K562 (cell line): ENCODE measurements around the gene LMBRD1. TPM values are rescaled to one million over a fixed set of nuclear protein-coding genes. Genes with fewer than 3 reads are reported as not detected.

Source experiments
- ATAC-seq: fragments of 200-7000 bp; cut with Tn5 transposase; 3 replicates; pipeline ENCODE4 v1.9.1; 2020; ENCODE audit warnings: moderate library complexity
- BruUV-seq: library from RNA; stranded (reverse); fragments of 400-500 nt; replicated peaks from 2 replicates; lab custom pipeline; 2021; lab: Mats Ljungman, UMichigan
- CTCF ChIA-PET: fragments of 300-600 bp; formaldehyde crosslinking; extraction: SDS; loops from one replicate; lab custom pipeline; 2021; ENCODE audit warnings: low intra/inter-chr PET ratio; lab: Yijun Ruan, JAX
- POLR2A ChIA-PET: fragments of 300-600, 350-650 bp; sonication (Branson Sonifier 250); formaldehyde crosslinking; extraction: SDS; loops from one replicate; lab custom pipeline; 2021; ENCODE audit warnings: antibody characterized with exemption, inconsistent platforms; lab: Yijun Ruan, JAX
- DNase-seq, 4 experiments: peaks; one replicate each; pipeline versions ENCODE4 v3.0.0 to v3.0.0-alpha.2; 2011 to 2018; ENCODE audit warnings: low spot score in 3 of 4, mixed read lengths in 3 of 4; ENCODE audit errors: extremely low read depth in 1 of 4
- FAIRE-seq: peaks from 2 replicates; lab custom pipeline; 2011; peaks lifted over from hg19 to GRCh38; lab: Jason Lieb, UNC
- H2AFZ ChIP-seq: 2 replicates; pipeline ENCODE4 v1.6.0; 2011; ENCODE audit warnings: low read depth, low read length, control low read depth, inconsistent platforms
- H3K27ac ChIP-seq: fragments of 200-600 bp; 3 replicates; pipeline ENCODE4 v1.8.0; 2011; ENCODE audit warnings: low read depth, mild to moderate bottlenecking, control low read depth, inconsistent platforms, low read length, moderate library complexity, mixed read lengths; ENCODE audit errors: extremely low read depth
- H3K27me3 ChIP-seq, 2 experiments: fragments of 300-600 bp in 1 of 2; 2 replicates in 1 of 2; 3 replicates in 1 of 2; pipeline versions ENCODE4 v1.6.0 to v1.8.0; 2011; ENCODE audit warnings: inconsistent platforms in 2 of 2, low read length in 2 of 2, mild to moderate bottlenecking in 1 of 2, mixed read lengths in 1 of 2, moderate library complexity in 1 of 2; ENCODE audit not compliant: control insufficient read depth in 2 of 2, insufficient read depth in 2 of 2
- H3K36me3 ChIP-seq: fragments of 300-600 bp; 3 replicates; pipeline ENCODE4 v1.8.0; 2011; ENCODE audit warnings: mild to moderate bottlenecking, low read length, inconsistent platforms; ENCODE audit not compliant: control insufficient read depth, insufficient read depth
- H3K4me1 ChIP-seq, 2 experiments: fragments of 200-600 bp in 1 of 2; replicated peaks in 1 of 2; 2 replicates in 1 of 2; 3 replicates in 1 of 2; pipeline versions ENCODE4 v1.5.1 to v1.8.0; 2011; ENCODE audit warnings: inconsistent platforms in 2 of 2, low read length in 2 of 2, mild to moderate bottlenecking in 1 of 2, mixed read lengths in 1 of 2, moderate library complexity in 1 of 2; ENCODE audit not compliant: control insufficient read depth in 2 of 2, insufficient read depth in 2 of 2
- H3K4me2 ChIP-seq: 2 replicates; pipeline ENCODE4 v1.6.1; 2011; ENCODE audit warnings: low read length, control low read depth, inconsistent platforms, mixed read lengths; ENCODE audit not compliant: insufficient read depth
- H3K4me3 ChIP-seq: fragments of 200-600 bp; sonication (generic), shearing (Covaris generic); 2 replicates; pipeline ENCODE4 v1.5.1; 2016; ENCODE audit warnings: control low read depth, inconsistent platforms
- H3K79me2 ChIP-seq: fragments of 200-600 bp; 3 replicates; pipeline ENCODE4 v1.8.0; 2011; ENCODE audit warnings: low read length, inconsistent platforms; ENCODE audit not compliant: control insufficient read depth, insufficient read depth
- H3K9ac ChIP-seq, 2 experiments: 2 replicates each; pipeline versions ENCODE4 v1.6.0 to v1.6.1; 2011; ENCODE audit warnings: low read depth in 2 of 2, low read length in 2 of 2, control low read depth in 1 of 2, inconsistent platforms in 1 of 2, mild to moderate bottlenecking in 1 of 2, mixed read lengths in 1 of 2; ENCODE audit not compliant: insufficient read depth in 1 of 2
- H3K9me1 ChIP-seq: one replicate; pipeline ENCODE4 v1.6.0; 2011; ENCODE audit warnings: inconsistent platforms, mild to moderate bottlenecking, low read length, moderate library complexity; ENCODE audit not compliant: control insufficient read depth, insufficient read depth
- H3K9me3 ChIP-seq: replicated peaks from 2 replicates; pipeline ENCODE4 v1.5.1; 2011; ENCODE audit warnings: low read depth, low read length, inconsistent platforms; ENCODE audit not compliant: control insufficient read depth, insufficient read depth
- H4K20me1 ChIP-seq: replicated peaks from 2 replicates; pipeline ENCODE4 v1.6.1; 2011; ENCODE audit warnings: low read length, inconsistent platforms, mixed read lengths; ENCODE audit not compliant: control insufficient read depth, insufficient read depth
- BACH1 ChIP-seq: fragments of 200-800 bp; sonication (Bioruptor generic); IDR thresholded peaks from 2 replicates; pipeline ENCODE4 v1.6.1; 2016; ENCODE audit warnings: missing genetic modification characterization, missing compliant biosample characterization
- CTCF ChIP-seq, 3 experiments: IDR thresholded peaks in 2 of 3; conservative IDR thresholded peaks in 1 of 3; 2 replicates each; pipeline ENCODE4 v1.5.1; 2011 to 2012; ENCODE audit warnings: low read length in 3 of 3, mild to moderate bottlenecking in 3 of 3, control low read depth in 2 of 3, improper control_type of control experiment in 1 of 3, inconsistent platforms in 1 of 3, low read depth in 1 of 3, mixed read lengths in 1 of 3, moderate library complexity in 1 of 3; ENCODE audit not compliant: insufficient read depth in 2 of 3
- HMBOX1 ChIP-seq: sonication (generic); IDR thresholded peaks from 2 replicates; pipeline ENCODE4 v1.6.1; 2016
- MAFG ChIP-seq: fragments of 450-650 bp; conservative IDR thresholded peaks from 2 replicates; pipeline ENCODE4 v1.6.1; 2016; ENCODE audit warnings: missing genetic modification characterization, missing compliant biosample characterization
- NCOA6 ChIP-seq: fragments of 450-650 bp; IDR thresholded peaks from 2 replicates; pipeline ENCODE4 v1.6.1; 2017; ENCODE audit warnings: mild to moderate bottlenecking
- NR0B1 ChIP-seq: fragments of 450-650 bp; IDR thresholded peaks from one replicate; pipeline ENCODE4 v1.6.1; 2018; ENCODE audit warnings: mild to moderate bottlenecking, moderate library complexity; ENCODE audit not compliant: partially characterized antibody
- PTTG1 ChIP-seq: fragments of 450-650 bp; IDR thresholded peaks from 2 replicates; pipeline ENCODE4 v1.6.1; 2016; ENCODE audit warnings: low read depth, mild to moderate bottlenecking, missing genetic modification characterization, missing compliant biosample characterization
- RAD21 ChIP-seq, 2 experiments: fragments of 250-450 bp in 1 of 2; fragments of 450-650 bp in 1 of 2; sonication (Bioruptor Pico) in 1 of 2; formaldehyde crosslinking in 1 of 2; IDR thresholded peaks in 1 of 2; conservative IDR thresholded peaks in 1 of 2; 2 replicates each; pipeline versions ENCODE4 v1.4.0 to v1.8.0; 2020 to 2022; ENCODE audit warnings: mild to moderate bottlenecking in 2 of 2, moderate library complexity in 1 of 2
- ZBTB8A ChIP-seq: fragments of 450-650 bp; IDR thresholded peaks from 2 replicates; pipeline ENCODE4 v1.6.1; 2018; ENCODE audit warnings: mild to moderate bottlenecking, moderate library complexity; ENCODE audit not compliant: partially characterized antibody
- WGBS: fragments of 100-300 bp; shearing (Covaris generic); methylation state at CpG from one replicate; pipeline ENCODE4 v1.1.6; 2016; ENCODE audit warnings: low coverage, mixed read lengths; ENCODE audit not compliant: insufficient coverage; ENCODE audit errors: missing lambda C conversion rate; 5-methylcytosine and 5-hydroxymethylcytosine counted together
- in situ Hi-C: fragments of 300-500 bp; cut with MboI; formaldehyde crosslinking; loops from 4 replicates; pipeline ENCODE4 v1.15.0; 2018; ENCODE audit warnings: inconsistent platforms, mixed read lengths
- intact Hi-C: fragments of 100-400 bp; cut with micrococcal nuclease; formaldehyde crosslinking; loops from 2 replicates; pipeline ENCODE4 v1.14.2; 2022
- polyA plus RNA-seq, 8 experiments: library from polyadenylated mRNA; depleted of rRNA in 4 of 8; stranded (reverse) in 5 of 8; unstranded in 3 of 8; fragments of >200 nt; fragmentation: Nextera tagmentation in 2 of 8; fragmentation: Illumina TruSeq in 1 of 8; extraction: Ambion mirVana in 2 of 8; extraction: Trizol in 1 of 8; gene quantifications; 2 replicates each; pipeline versions ENCODE4 v1.2.1 to v1.2.3, GENCODE V29; 2011 to 2014; ENCODE audit warnings: inconsistent platforms in 1 of 8, missing spikeins in 1 of 8
- total RNA-seq, 7 experiments: library from RNA; depleted of rRNA in 6 of 7; stranded (reverse); fragments of >200 nt in 6 of 7; fragmentation: Illumina TruSeq in 2 of 7; extraction: Trizol in 2 of 7; gene quantifications; 2 replicates each; pipeline versions ENCODE4 v1.2.1 to v1.2.3, GENCODE V29; 2011 to 2021; ENCODE audit warnings: low replicate concordance in 1 of 7

LMBRD1 gene
- total and polyA plus RNA-seq, 9 of the 15 experiments (the other 6 are each of a cell fraction or from before 2014, with no cell fraction given) = 14.0 to 85.2 (median 26.5) TPM

GRCh38 chr6:69732045-69732444 lies 64.8 kb downstream of the LMBRD1 start:
- H2AFZ ChIP-seq = no peak overlapping the region
- H4K20me1 ChIP-seq = no peaks in the 10 kb centered on the region
- ATAC-seq = no peak
- H3K27me3 ChIP-seq = no peaks in the 10 kb centered on the region
- ChIA-PET CTCF (interaction anchor here (1.0 kb wide), 1 partner anchor 433 kb away, joined by 3 read pairs; no protein-coding TSS in a partner anchor), POLR2A (no interaction called here)
- H3K27ac ChIP-seq = no peak overlapping the region
- WGBS = 47% methylated on average over 2 of the region's 2 CpGs
- TF ChIP-seq ZBTB8A (no peak), HMBOX1 (no peak)
- TF ChIP-seq, all 486 proteins: peak for 0
- no peaks in the 10 kb centered on the region for H3K9me1 ChIP-seq
- peaks cover 2% of the 10 kb centered on the region; the same call in 1 of the 3 replicates for H3K36me3 ChIP-seq
- H3K4me1 ChIP-seq = no peaks in the 10 kb centered on the region
- in situ Hi-C loops = no loop called here
- DNase-seq (no peak), FAIRE-seq (no peak)
- no TSS peak for BruUV-seq
- H3K79me2 ChIP-seq = no peaks in the 10 kb centered on the region
- no peak overlapping the region for H3K4me3 ChIP-seq
- H3K4me2 ChIP-seq = no peak overlapping the region
- H3K9me3 ChIP-seq = no peaks in the 10 kb centered on the region
- intact Hi-C loops = loop anchor here (2.0 to 10.0 kb wide), 3 partner anchors 135 to 435 kb away; partner anchors contain the start of gene COL19A1
- H3K9ac ChIP-seq = no peak overlapping the region

GRCh38 chr6:69729870-69730449 lies 66.8 kb downstream of the LMBRD1 start:
- no peaks in the 10 kb centered on the region for H3K27me3 ChIP-seq
- no peaks in the 10 kb centered on the region for H3K9me3 ChIP-seq
- ChIA-PET CTCF (no interaction called here), POLR2A (interaction anchor here (0.7 kb wide), 1 partner anchor 67 kb away, joined by 3 read pairs; no protein-coding TSS in a partner anchor)
- intact Hi-C loops = loop anchor here (5.0 to 10.0 kb wide), 3 partner anchors 137 to 855 kb away; partner anchors contain the start of gene COL19A1
- H3K4me1 ChIP-seq = no peaks in the 10 kb centered on the region
- H3K9me1 ChIP-seq = no peaks in the 10 kb centered on the region
- no peaks in the 10 kb centered on the region for H3K79me2 ChIP-seq
- DNase-seq (no peak), FAIRE-seq (no peak), ATAC-seq (no peak)
- 56% methylated on average over 3 of the region's 3 CpGs for WGBS
- H4K20me1 ChIP-seq = no peaks in the 10 kb centered on the region
- H3K4me2 ChIP-seq = no peak overlapping the region
- BruUV-seq = no TSS peak
- H3K9ac ChIP-seq = no peak overlapping the region
- no peak overlapping the region for H2AFZ ChIP-seq
- in situ Hi-C loops = no loop called here
- H3K36me3 ChIP-seq = no peaks in the 10 kb centered on the region
- H3K4me3 ChIP-seq = no peak overlapping the region
- TF ChIP-seq PTTG1 (tag) (no peak), CTCF (IDR thresholded peaks at IDR 0.05 in 2 of 3, conservative IDR thresholded peaks at IDR 0.05 in 1 of 3; ENCODE audit: insufficient read depth in 2 of 3, low read depth in 1 of 3, low read length in 3 of 3) (peak in 1 of 3 experiments; percentile 39; a peak in 2 of 6 replicates), RAD21 (CRISPR knock-in tag; conservative IDR thresholded peaks at IDR 0.05 in 1 of 2, IDR thresholded peaks at IDR 0.05 in 1 of 2) (0 out of 4 replicates have a peak, but pooled peaks of 1 of the 2 experiments have one; percentile 18), NR0B1 (no peak), MAFG (no peak), NCOA6 (no peak), BACH1 (tag) (no peak)
- TF ChIP-seq, all 486 proteins: peak for 2
- no peak overlapping the region for H3K27ac ChIP-seq
